ENCODE data around the gene PTGDS. TPM values are rescaled to one million over a fixed set of nuclear protein-coding genes. Genes with fewer than 3 reads are reported as not detected.

PTGDS gene
- total RNA-seq, 2 experiments from 2014 or later, result 1.2 to 1.4 TPM

DNA sequence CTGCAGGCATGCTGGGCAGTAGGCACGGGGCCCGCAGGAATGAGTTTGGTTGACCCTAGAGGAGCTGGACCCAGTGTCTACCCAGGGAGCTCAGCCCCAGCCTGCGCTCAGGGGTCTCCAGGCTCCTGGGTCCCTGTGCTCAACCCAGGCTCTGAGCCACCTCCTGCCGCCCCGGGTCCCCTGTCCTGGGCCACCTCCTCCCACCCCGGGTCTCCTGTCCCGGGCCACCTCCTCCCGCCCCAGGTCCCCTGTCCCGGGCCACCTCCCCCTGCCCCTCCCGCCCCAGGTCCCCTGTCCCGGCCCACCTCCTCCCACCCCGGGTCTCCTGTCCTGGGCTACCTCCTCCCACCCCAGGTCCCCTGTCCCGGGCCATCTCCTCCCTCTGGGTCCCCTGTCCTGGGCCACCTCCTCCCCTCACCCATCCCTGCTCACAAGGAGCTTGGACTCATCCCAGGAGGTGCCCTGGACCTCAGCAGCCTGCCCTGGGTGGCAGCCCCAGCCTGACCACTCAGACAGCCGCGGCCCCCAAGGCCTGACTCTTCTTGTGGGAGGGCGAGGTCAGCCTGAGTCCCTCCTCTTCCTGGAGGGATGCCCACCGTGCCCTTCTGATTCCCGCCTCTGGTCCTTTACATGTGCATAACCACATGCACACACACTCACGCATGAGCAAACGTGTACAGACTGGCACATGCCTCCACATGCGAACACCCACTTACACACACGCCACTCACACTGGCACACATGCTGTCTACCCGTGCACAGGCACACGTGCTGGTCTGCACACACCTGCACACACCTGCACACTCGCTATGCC lies 22.8 kb upstream of the PTGDS start:
- Mint-ChIP-seq H3K9me3 (ENCODE audit: insufficient read depth) (no peaks in the 10 kb centered on the region), H3K4me1 (ENCODE audit: low read depth) (peaks cover 9% of the 10 kb centered on the region), H3K27ac (peak overlapping the region; percentile 8), H3K27me3 (ENCODE audit: low read depth) (no peaks in the 10 kb centered on the region), H3K4me3 (no peak overlapping the region), H3K36me3 (ENCODE audit: low read depth) (no peaks in the 10 kb centered on the region)
- ChIA-PET CTCF (no interaction called here), POLR2A (no interaction called here)
- ATAC-seq (no peak), DNase-seq (no peak)

DNA sequence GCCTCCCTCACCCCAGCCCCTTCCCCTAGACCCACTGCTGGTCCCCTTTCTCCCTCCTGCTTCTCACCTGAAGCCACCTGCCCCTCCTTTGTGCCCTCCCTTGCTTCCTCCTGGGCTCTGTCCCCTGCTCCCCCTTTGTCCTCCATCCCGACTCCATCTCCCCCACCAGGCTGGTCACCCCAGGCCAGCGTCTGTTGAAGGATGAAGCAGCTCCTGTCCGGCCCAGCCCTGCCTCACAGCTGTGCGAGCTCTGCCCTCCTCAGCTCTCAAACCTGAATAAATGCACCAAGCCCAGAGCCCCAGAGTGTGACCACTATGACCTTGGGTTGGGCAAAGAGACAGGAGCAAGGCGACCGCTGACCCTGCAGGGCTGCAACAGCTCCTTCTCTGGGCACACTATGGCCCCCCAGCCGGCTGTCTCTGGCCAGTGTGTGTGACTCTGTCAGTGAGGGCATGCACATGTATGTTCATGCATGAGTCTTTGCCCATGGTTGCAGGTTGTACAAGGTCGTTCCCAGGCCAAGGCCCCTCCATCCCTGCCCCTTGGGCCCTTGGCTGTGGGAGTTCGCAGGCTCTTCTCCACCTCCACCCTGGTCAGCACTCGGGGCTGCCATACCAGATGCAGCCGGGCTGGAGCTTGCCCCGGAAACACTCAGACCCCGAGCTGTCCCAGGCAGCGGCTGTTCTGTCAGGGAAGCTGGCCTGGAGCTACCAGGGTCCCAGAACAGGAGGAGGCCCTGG lies 21.9 kb upstream of the PTGDS start:
- Mint-ChIP-seq H3K36me3 (ENCODE audit: low read depth) (no peaks in the 10 kb centered on the region), H3K4me1 (ENCODE audit: low read depth) (peaks cover 18% of the 10 kb centered on the region), H3K4me3 (no peak overlapping the region), H3K9me3 (ENCODE audit: insufficient read depth) (no peaks in the 10 kb centered on the region), H3K27me3 (ENCODE audit: low read depth) (no peaks in the 10 kb centered on the region), H3K27ac (no peak overlapping the region)
- ChIA-PET CTCF (no interaction called here), POLR2A (no interaction called here)
- no peak for DNase-seq
- ATAC-seq, result no peak

DNA sequence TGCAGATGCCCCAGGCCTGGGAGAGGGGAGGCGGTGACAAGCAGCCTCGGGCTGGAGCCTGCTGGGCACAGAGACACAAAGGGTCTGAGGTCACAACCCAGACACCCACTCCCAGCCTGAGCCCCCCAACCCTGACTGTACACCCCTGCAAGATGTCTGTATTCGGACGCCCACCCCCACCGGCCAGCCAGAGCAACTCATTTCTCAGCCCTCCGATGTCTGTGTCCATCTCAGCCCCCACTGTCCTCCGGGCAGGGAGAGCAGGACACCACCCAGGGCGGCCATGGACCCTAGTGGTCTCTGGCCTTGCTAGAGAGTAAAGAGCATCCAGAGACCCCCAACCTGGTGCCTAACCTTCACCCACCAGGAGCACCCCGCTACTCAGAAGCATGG lies 21.4 kb upstream of the PTGDS start:
- Mint-ChIP-seq H3K36me3 (ENCODE audit: low read depth) (no peaks in the 10 kb centered on the region), H3K9me3 (ENCODE audit: insufficient read depth) (no peaks in the 10 kb centered on the region), H3K27ac (no peak overlapping the region), H3K4me1 (ENCODE audit: low read depth) (peaks cover 21% of the 10 kb centered on the region), H3K27me3 (ENCODE audit: low read depth) (no peaks in the 10 kb centered on the region), H3K4me3 (no peak overlapping the region)
- ChIA-PET CTCF (no interaction called here), POLR2A (no interaction called here)
- ATAC-seq, result no peak
- no peak for DNase-seq

DNA sequence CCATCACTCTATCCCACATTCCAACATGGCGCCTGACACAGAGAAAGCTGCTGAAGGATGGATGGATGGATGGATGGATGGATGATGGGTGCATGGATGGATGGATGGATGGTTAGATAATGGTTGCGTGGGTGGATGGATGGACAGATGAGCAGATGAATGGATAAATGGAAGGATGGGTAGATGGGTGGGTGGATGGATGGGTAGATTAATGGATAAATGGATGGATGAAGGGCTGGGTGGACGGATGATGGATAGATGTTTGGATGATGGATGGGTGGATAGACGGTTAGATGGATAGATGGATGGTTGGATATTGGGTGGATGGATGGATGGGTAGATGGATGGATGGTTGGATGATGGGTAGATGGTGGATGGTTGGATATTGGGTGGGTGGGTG lies 20.7 kb upstream of the PTGDS start:
- peaks cover 22% of the 10 kb centered on the region for H3K4me1 Mint-ChIP-seq (ENCODE audit: low read depth)
- DNase-seq (no peak), ATAC-seq (no peak)
- no peak overlapping the region for H3K27ac Mint-ChIP-seq
- H3K4me3 Mint-ChIP-seq, result no peak overlapping the region
- ChIA-PET POLR2A (no interaction called here), CTCF (no interaction called here)
- H3K27me3 Mint-ChIP-seq (ENCODE audit: low read depth), result no peaks in the 10 kb centered on the region
- no peaks in the 10 kb centered on the region for H3K9me3 Mint-ChIP-seq (ENCODE audit: insufficient read depth)
- no peaks in the 10 kb centered on the region for H3K36me3 Mint-ChIP-seq (ENCODE audit: low read depth)

DNA sequence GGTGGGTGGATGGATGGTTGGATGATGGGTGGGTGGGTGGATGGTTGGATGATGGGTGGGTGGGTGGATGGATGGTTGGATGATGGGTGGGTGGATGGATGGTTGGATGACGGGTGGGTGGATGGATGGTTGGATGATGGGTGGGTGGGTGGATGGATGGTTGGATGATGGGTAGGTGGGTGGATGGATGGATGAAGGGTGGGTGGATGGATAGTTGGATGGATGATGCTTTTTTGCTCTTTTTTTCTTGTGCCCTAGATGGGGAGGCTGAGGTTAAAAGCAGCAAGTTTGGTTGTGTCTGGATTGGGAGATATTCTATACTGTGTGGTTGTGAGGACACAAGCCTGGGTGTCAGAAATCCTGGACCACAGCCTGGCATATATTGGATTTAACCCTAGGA lies 19.8 kb upstream of the PTGDS start:
- H3K36me3 Mint-ChIP-seq (ENCODE audit: low read depth), result no peaks in the 10 kb centered on the region
- CTCF ChIA-PET, result no interaction called here
- no peak overlapping the region for H3K27ac Mint-ChIP-seq
- no peak overlapping the region for H3K4me3 Mint-ChIP-seq
- no peaks in the 10 kb centered on the region for H3K9me3 Mint-ChIP-seq (ENCODE audit: insufficient read depth)
- peaks cover 25% of the 10 kb centered on the region for H3K4me1 Mint-ChIP-seq (ENCODE audit: low read depth)
- no peaks in the 10 kb centered on the region for H3K27me3 Mint-ChIP-seq (ENCODE audit: low read depth)
- POLR2A ChIA-PET, result no interaction called here
- ATAC-seq (no peak), DNase-seq (no peak)

DNA sequence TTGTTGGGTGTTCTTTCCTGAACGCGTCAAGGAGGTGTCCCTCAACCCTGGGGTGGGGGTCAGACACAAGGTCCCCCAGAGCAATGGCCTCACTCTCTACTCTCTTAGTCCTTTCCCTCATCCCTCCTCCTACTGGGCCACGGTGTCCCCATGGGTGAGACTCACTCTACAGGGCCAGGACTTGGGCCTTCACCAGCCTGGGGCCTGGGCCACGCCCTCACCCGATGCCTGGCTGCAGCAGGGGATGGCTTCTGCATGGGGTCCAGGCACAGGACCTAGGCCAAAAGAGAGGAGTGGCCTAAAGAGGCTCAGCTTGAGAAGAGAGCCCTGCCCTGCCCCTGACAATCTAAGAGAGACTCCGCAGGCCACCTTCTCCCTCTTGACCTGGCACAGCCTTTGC lies 19.4 kb upstream of the PTGDS start:
- ChIA-PET POLR2A (no interaction called here), CTCF (no interaction called here)
- Mint-ChIP-seq H3K27me3 (ENCODE audit: low read depth) (no peaks in the 10 kb centered on the region), H3K36me3 (ENCODE audit: low read depth) (no peaks in the 10 kb centered on the region), H3K4me3 (no peak overlapping the region), H3K9me3 (ENCODE audit: insufficient read depth) (no peaks in the 10 kb centered on the region), H3K27ac (peak overlapping the region; percentile 30), H3K4me1 (ENCODE audit: low read depth) (peaks cover 29% of the 10 kb centered on the region)
- ATAC-seq, result no peak
- DNase-seq, result no peak

DNA sequence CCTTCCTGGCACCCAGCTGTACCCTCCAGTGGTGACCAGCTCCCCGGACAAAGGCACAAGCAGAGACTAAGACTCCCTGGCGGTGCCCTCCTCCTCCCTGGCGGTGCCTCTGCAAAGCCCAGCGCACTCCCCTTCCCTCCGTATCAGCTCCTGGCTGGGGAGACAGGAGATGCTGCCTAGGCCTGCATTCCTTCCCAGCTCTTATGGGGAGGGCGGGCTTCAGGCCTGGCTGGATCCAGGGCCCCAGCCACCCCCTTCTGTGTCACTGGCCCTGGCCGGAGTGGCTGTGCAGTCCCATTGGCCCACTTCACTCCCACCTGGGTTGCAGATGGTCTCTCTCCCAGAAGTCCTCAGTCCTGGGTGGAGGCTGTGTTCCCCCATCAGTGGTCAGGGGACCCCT lies 18.8 kb upstream of the PTGDS start:
- CTCF ChIA-PET, result no interaction called here
- H3K36me3 Mint-ChIP-seq (ENCODE audit: low read depth), result no peaks in the 10 kb centered on the region
- H3K27me3 Mint-ChIP-seq (ENCODE audit: low read depth), result no peaks in the 10 kb centered on the region
- no peak overlapping the region for H3K4me3 Mint-ChIP-seq
- POLR2A ChIA-PET, result no interaction called here
- H3K4me1 Mint-ChIP-seq (ENCODE audit: low read depth), result peaks cover 35% of the 10 kb centered on the region
- DNase-seq (no peak), ATAC-seq (no peak)
- H3K9me3 Mint-ChIP-seq (ENCODE audit: insufficient read depth), result no peaks in the 10 kb centered on the region
- H3K27ac Mint-ChIP-seq, result no peak overlapping the region

DNA sequence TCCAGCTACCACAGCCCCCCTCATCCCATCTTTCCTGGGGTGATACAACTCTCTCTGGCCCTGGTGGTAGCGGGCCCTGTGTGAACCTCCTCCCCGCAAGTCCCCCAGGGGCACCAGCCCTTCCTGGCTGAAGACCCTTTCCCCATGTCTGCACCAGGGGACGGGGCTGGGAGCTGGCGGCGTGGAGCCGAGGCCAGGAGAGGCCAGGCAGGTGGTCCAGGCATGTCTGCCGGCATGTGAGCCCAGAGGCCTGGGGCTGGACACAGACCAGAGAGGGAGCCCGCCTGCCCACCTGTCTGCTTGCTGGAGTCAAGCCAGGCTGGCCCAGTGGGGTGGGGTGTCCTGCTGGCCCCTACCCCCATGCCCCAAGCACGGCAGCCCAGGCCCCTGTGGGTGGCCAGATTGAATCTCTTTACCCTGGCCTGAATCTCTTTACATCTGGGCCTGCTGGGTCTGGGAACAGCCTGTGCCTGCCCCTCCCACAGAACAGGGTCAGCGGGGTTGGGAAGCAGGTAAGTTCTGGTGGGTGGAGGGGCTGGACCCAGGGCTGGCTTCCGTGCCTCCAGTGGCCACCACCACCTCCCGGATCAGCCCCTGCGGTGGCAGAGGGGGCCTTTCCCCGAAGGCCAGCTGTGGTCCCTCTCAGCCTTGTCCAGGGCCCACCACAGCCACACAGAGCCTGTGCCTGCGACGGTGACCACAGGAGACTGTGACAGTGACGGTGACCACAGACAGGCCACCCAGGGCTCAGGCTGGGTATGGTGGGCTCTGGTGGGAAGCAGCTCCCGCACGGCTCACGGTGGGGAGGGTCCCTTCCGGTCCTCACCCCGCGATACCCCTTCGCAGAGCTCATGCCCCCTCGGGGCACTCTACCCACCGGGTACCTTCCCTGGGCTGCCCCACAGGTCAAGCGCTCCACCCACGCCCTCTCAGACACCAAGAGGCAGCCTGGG lies 18.1 kb upstream of the PTGDS start:
- Mint-ChIP-seq H3K9me3 (ENCODE audit: insufficient read depth) (no peaks in the 10 kb centered on the region), H3K27me3 (ENCODE audit: low read depth) (no peaks in the 10 kb centered on the region), H3K27ac (peak overlapping the region; percentile 34), H3K4me3 (no peak overlapping the region), H3K4me1 (ENCODE audit: low read depth) (peaks cover 36% of the 10 kb centered on the region), H3K36me3 (ENCODE audit: low read depth) (no peaks in the 10 kb centered on the region)
- ATAC-seq, result no peak
- ChIA-PET POLR2A (interaction anchor here (0.6 to 0.9 kb wide), 2 partner anchors 12 to 71 kb away, joined by 3 read pairs; no protein-coding TSS in a partner anchor), CTCF (interaction anchor here (1.4 to 1.5 kb wide), 2 partner anchors 11 to 76 kb away, joined by 4 read pairs; no protein-coding TSS in a partner anchor)
- no peak for DNase-seq

DNA sequence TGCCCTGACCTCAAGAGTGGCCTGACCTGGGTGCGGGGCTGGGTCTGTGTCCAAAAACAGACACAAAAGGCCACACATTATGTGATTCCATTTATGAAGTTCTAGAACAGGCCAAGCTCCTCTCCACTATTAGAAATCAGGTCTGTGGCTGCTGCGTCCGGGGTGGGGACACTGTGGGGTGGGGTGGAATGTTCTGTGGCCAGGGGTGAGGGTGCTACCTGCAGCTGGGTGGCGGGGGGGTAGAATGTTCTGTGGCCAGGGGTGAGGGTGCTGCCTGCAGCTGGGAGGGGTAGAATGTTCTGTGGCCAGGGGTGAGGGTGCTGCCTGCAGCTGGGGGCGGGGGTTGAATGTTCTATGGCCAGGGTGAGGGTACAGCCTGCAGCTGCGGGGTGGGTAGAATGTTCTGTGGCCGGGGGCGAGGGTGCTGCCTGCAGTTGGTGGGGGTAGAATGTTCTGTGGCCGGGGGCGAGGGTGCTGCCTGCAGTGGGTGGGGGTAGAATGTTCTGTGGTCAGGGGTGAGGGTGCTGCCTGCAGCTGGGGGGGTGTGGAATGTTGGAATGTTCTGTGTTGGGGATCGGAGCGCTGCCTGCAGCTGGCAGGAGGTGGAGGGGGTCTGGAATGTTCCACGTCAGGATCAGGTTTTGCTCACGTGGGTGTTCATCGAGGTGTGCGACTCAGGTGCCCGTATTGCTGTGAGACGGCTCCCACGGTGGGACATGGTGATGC lies 16.9 kb upstream of the PTGDS start:
- no peaks in the 10 kb centered on the region for H3K36me3 Mint-ChIP-seq (ENCODE audit: low read depth)
- POLR2A ChIA-PET, result interaction anchor here (0.6 to 0.9 kb wide), 2 partner anchors 11 to 69 kb away, joined by 3 read pairs; no protein-coding TSS in a partner anchor
- no peaks in the 10 kb centered on the region for H3K27me3 Mint-ChIP-seq (ENCODE audit: low read depth)
- peaks cover 46% of the 10 kb centered on the region for H3K4me1 Mint-ChIP-seq (ENCODE audit: low read depth)
- peak; percentile 63 for DNase-seq
- H3K27ac Mint-ChIP-seq, result peak overlapping the region; percentile 89
- peak overlapping the region; percentile 31 for H3K4me3 Mint-ChIP-seq
- CTCF ChIA-PET, result interaction anchor here (1.4 to 1.5 kb wide), 2 partner anchors 12 to 75 kb away, joined by 4 read pairs; no protein-coding TSS in a partner anchor
- peak; percentile 44 for ATAC-seq
- H3K9me3 Mint-ChIP-seq (ENCODE audit: insufficient read depth), result no peaks in the 10 kb centered on the region

DNA sequence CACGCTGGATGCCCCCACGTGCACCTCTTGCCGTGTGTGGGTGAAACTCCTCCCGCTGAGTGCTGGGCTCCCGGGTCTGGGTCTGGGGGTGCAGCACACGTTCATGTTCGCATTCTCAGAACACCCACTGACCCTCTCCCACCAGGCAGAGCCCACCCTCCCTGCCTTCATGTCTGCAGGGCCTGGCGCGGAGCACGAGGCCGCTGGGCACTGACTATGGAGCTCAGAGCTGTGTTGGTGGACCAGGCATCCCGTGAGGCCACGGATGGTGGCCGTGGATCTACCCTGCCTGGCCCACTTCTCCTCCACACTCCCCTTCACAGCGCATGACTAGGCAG lies 16.4 kb upstream of the PTGDS start:
- H3K27ac Mint-ChIP-seq, result no peak overlapping the region

DNA sequence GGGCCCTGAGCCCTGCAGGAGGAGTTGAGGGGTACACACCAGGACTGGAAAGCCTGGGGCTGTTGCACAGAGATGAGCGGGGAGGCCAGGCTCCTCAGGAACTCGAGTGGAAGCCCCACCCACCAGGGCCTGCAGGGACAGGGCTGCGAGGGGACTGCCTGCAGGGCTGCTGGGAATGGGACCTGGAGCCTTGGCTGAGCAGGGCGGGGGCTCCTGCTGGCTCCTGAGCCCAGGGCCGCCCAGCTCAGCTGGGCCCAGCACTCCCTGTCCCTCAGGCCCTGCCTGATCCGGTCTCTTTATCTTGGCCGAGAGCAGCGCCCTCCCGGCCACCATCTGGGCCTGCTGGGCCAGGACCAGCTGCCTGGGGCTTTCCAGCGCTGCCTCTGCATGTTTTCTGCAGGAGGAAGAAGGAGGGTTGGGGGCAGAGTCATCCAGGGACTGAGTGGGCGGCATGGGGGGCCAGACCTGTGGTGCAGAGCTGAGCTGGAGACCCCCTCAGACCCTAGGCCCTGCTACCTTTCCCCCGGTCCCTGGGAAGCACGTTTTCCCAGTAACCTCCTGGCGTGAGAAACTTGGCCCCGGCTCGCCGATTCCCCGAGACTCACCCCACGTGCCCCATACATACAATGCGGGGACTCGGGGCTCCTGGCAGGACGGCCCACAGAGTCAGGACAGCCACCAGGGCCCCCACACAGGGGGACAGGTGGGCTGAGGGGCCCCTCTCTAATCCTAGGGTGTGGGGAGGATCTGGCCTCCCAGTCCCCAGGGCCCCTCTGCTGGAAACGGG lies 15.8 kb upstream of the PTGDS start:
- Mint-ChIP-seq H3K9me3 (ENCODE audit: insufficient read depth) (no peaks in the 10 kb centered on the region), H3K27ac (no peak overlapping the region), H3K4me3 (no peak overlapping the region), H3K4me1 (ENCODE audit: low read depth) (peaks cover 57% of the 10 kb centered on the region), H3K27me3 (ENCODE audit: low read depth) (no peaks in the 10 kb centered on the region), H3K36me3 (ENCODE audit: low read depth) (no peaks in the 10 kb centered on the region)
- POLR2A ChIA-PET, result no interaction called here
- DNase-seq, result no peak
- CTCF ChIA-PET, result interaction anchor here (1.2 kb wide), 2 partner anchors 14 to 74 kb away, joined by 3 to 4 read pairs; no protein-coding TSS in a partner anchor
- no peak for ATAC-seq

More for the DNA sequence above, 16.4 kb upstream of the PTGDS start:
- DNase-seq, result no peak
- ChIA-PET CTCF (interaction anchor here (1.2 kb wide), 1 partner anchor 74 kb away, joined by 4 read pairs; no protein-coding TSS in a partner anchor), POLR2A (no interaction called here)
- Mint-ChIP-seq H3K27me3 (ENCODE audit: low read depth) (no peaks in the 10 kb centered on the region), H3K4me3 (no peak overlapping the region), H3K4me1 (ENCODE audit: low read depth) (peaks cover 52% of the 10 kb centered on the region), H3K36me3 (ENCODE audit: low read depth) (no peaks in the 10 kb centered on the region), H3K9me3 (ENCODE audit: insufficient read depth) (no peaks in the 10 kb centered on the region)
- no peak for ATAC-seq

Measured in activated CD8-positive, alpha-beta T cell treated with anti-CD3 and anti-CD28 coated beads, Interleukin-2, amount 10 ng/mL, durations not matched to agents 7 days and 5 days (primary cell).